Vein endothelial cell (primary cell): ENCODE results near the gene IPO7. TPM values are rescaled to one million over a fixed set of nuclear protein-coding genes. Genes with fewer than 3 reads are reported as not detected.

ENCODE experiments used
- small RNA-seq: library from RNA; depleted of rRNA; stranded (forward); fragments of <200 nt; gene quantifications from one replicate; pipeline ENCODE3, GENCODE V24; 2012
- total RNA-seq: library from RNA; depleted of rRNA; stranded (reverse); fragments of >200 nt; gene quantifications from 2 replicates; pipeline ENCODE4 v1.2.3, GENCODE V29; 2012

Gene IPO7
- 156 and 171 TPM in 2 replicates for total RNA-seq

DNA sequence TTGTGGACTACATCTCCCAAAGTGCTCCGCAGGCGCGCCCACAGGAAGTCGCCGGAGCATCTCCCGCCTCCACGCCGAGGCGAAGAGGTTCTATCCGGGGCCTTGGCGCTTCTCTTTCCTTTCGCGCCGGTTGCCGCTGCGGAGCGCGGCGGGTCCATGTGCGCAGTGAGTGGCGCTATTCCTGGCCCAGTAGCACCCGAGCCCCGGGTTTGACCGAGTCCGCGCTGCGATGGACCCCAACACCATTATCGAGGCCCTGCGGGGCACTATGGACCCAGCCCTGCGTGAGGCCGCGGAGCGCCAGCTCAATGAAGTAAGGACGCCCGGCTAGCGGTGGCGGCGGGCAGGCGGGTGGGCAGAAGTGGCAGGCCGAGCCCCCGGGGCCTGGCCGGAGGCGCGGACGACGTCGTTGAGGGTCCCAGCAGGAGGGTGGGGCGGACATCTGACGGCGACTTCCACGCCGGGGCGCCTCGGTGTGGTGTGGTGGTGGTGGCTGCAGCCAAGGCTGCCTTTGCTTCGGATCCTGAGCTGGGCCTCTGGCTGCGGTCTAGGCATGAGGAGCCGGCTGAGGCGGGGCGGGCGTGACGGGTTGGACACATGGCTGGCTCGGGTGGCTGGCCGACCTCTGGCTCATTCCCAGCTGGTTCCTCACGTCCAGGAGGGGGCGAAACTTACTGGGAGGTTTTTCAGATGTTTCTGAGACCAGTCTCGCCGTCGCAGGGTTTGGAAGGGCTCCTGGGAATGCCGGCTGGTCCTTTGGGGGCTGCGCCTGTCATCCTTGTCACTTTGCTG, at the start of gene IPO7:
IPO7 (plus strand) TSS at position 118 of the 792 bp plus-strand sequence; CDS start at position 230, 112 bp downstream.

DNA sequence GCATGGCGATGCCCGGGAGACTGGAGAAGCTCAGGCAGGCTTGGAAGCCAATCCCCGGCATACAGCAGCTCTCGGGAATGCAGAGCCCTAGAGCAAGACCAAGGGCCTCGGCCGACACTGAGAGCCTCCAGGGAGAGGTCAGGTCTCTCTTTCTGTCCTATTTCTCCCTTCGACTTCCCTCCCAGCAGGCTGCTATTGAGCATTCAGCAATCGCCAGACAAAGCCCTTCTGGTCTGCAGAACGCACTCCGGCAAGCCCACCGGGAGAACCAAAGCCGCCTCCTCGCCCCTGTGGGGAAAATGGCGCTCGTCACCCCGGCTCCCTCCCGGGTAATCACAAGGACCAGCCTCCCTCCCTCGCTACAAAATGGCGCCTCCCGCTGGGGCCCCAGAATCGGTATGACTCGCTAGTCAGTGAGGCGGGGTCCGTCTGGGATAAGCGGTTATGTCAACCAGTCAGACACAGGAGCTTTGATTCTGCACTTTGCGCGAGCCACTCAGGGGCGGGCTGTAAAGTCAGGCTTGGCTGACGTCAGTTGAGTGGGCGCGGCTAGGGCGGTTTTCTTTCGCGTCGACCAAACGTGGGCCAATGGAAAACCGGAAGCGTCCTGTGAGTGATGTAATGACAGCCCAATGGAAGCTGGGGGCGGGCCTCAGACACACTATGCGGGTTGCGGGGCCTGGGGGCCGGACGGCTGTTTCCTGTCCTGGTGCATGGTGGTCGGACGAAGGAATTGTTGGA, 76.0 kb downstream of the IPO7 start, which contains the start of gene ZNF143:
ZNF143 (plus strand) TSS at position 691 of the 741 bp plus-strand sequence. CDS start 10,297 bp downstream, outside the sequence.

Small RNA genes lying within 50 kb of the gene (small RNA-seq; reads per million reads assigned to genes)
- gene SNORA23 = 629 reads per million, percentile 99 among the genes with 10 or more reads in this experiment

Other genes starting within 250 kb of the IPO7 start
- gene DENND5A, start 119.3 kb upstream of the IPO7 start, total RNA-seq = 157 and 168 TPM in 2 replicates
- gene TMEM41B, start 70.1 kb upstream of the IPO7 start, total RNA-seq = 22.2 and 36.0 TPM in 2 replicates
- 18.0 and 23.7 TPM in 2 replicates for gene ZNF143, start 76.4 kb downstream of the IPO7 start, total RNA-seq
- gene WEE1, start 189.0 kb downstream of the IPO7 start, total RNA-seq = 22.2 and 31.7 TPM in 2 replicates